NCI-H2107 (cell line): ENCODE data around the gene MERTK.
"Not testable (repeated sequence)": the region's sequence is repeated elsewhere in the genome, so short reads cannot be mapped to it uniquely, and the experiment has no call there.

Experiments used
- DNase-seq: peaks from one replicate; lab custom pipeline; 2025; lab: John Stamatoyannopoulos, UW

MERTK gene

GRCh38 chr2:112008910-112009485, 110.6 kb downstream of the MERTK start:
- no peak for DNase-seq

GRCh38 chr2:112010751-112011150, 112.3 kb downstream of the MERTK start:
- DNase-seq, result no peak

DNA sequence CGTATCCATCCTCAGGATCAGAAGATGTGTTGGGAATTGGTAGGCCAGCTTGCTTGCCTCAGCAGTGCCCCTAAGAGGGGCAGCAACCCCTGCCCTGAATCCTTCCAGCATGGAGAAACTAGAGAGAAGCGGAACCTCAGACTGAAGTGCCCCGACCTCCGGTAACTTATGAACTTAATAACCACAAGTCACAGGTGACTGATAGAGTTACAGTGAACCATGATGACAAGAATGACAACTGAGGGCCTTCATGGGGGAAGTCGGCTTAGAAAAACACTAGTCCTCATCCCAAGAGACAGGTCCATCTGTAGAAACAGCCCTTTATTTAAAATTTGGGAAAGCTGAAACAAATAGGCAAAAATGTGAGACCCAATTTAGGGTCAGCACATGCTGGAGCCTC, 114.1 kb downstream of the MERTK start:
- DNase-seq, result no peak

DNA sequence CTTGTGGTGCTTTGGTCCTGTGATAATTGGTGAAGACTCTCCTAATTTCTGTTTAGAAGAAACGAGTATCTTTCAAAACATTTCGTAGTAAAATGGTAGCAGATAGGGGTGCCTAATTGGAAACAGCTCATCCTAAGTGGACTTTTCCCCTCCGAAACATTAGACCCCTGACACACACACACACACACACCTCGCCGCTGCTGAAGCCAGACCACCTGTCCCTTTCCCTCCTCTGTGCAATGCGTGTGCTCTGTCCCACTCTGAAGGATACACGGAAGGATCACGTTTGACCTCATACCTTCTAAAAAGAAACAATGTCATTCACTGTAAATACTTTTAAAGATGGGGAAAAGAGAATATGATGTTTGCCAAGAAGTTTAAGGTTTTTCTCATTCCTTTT, 120.4 kb downstream of the MERTK start:
- DNase-seq, result no peak

GRCh38 chr2:112019569-112019982, 121.2 kb downstream of the MERTK start:
- DNase-seq, result no peak

GRCh38 chr2:112020561-112020960, 122.2 kb downstream of the MERTK start:
- no peak for DNase-seq

- DNase-seq, result no peak
Observed at GRCh38 chr2:112021290-112021689, 122.9 kb downstream of the MERTK start.

GRCh38 chr2:112021781-112022231, 123.4 kb downstream of the MERTK start:
- no peak for DNase-seq

GRCh38 chr2:112023707-112024106, 125.3 kb downstream of the MERTK start:
- DNase-seq, result no peak

DNA sequence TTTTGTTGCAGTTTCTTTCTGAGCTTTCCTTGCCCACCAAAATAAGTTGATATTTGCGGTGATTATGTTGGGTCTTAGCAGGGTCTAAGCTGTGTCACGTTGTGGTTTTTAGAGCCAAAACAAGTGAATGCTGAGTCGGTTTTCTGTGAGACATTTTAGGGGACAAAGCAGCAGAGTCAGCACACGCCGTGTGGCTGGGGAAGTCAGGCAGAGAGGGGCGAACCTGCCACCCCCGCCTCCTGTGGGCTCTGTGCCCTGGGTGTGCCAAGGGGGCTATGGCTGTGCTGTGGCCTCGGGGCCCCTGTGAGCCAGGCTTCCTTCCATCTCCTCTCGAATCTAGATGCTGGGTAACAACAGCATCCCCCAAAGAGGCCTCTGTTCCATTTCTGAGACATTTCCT, 125.8 kb downstream of the MERTK start:
- no peak for DNase-seq

- no peak for DNase-seq
Observed at GRCh38 chr2:112024896-112025491, 126.6 kb downstream of the MERTK start.

DNA sequence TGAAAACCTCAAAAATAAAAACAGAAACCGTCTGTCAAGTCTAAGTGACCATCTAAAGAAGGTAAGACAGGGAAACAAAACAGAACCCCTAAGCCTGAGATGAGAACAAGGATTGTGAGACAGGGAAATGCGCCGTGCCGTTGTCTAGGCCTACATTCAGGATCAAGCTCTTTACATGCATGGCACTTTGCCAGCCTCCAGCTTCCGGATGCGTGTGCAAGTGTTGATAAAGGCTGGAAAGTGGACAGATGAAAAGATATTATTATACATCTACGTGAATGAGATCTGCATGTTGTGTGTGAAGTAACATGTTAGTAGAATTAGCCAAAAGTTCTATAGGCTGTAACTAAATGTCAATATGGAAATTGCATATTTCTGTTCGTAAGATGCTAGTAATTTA, 128.1 kb downstream of the MERTK start:
- DNase-seq, result no peak

DNA sequence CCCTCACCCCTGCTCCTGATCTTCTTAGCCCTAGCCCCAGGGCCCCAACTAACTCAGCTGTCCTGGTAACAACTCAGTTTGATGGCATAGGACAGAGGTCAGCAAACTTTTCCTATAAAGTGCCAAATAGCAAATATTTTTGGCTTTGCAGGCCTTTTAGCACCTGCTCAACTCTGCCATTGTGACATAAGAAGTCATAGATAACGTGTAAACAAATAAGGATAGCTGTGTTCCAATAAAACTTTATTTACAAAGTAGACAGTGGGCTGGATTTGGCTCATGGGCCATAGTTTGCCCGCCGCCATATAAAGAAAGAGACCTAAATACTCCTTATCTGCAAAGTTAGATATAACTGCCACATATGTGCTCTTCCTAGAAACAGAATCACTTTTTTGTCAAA, 129.4 kb downstream of the MERTK start:
- no peak for DNase-seq

DNA sequence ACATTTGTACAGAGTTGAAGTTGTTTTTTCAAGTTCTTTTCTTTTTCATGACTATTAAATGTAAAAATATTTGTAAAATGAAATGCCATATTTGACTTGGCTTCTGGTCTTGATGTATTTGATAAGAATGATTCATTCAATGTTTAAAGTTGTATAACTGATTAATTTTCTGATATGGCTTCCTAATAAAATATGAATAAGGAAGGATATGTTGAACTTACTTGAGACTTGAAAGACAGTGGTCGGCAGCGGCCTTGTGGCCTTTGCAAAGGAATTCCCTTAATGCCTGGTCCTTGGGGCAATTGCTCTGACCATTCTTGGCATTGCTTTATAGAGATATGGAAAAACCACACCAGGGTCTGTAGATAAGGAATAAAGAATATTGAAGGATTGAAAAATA, 130.8 kb downstream of the MERTK start:
- DNase-seq, result no peak

- no peak for DNase-seq
Observed at GRCh38 chr2:112031473-112032223, 133.2 kb downstream of the MERTK start.

DNA sequence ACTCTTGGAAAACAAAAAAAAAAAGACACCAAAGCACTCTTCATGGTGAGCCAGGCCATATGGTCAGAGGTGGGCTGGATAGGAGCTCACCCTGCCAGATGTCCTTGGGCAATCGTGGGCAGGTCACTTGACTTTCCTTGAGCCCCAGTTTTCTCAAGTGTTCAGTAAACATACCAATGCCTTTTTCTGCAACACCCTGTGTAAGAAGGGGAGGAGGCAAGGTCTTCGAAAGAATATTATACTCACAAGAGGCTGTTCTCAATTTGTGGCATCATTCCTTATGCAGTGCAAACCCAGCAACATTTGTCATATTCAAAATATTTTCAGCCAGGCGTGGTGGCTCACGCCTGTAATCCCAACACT, 133.8 kb downstream of the MERTK start:
- no peak for DNase-seq

DNA sequence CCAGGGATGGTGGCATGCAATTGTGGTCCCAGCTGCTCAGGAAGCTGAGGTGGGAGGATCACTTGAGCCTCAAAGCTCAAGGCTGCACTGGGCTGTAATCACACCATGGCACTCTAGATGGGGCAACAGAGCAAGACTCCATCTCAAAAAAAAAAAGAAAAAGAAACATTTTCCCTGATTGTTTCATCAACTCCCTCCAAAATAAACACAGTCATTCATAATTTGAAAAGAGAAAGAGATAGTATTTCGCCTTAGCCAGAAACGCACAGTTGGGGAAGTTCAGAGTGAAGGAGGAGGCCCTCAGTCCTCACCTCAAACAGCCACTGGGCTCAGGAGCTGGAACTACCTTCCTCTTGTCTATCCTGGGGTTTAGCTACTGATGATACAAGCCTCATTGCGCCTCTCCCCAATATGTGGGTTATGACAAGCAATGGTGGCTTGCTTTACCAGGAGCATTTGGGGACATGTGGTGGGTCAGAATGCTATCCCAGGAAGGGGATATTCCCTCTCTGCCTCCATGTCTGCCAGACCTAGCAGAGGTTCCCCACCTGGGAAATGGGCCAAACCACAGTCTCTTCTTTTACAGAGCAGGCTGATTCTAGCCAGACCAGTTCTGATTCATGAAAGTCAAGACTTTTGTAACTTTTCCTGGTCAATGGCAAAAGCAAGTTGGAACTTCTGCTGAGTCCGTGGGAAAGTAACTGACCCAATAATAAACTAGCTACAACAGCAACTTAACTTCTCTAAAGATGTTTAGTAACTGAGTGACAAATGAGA, 134.5 kb downstream of the MERTK start:
- DNase-seq, result no peak

GRCh38 chr2:112033600-112033999, 135.2 kb downstream of the MERTK start:
- DNase-seq, result no peak

DNA sequence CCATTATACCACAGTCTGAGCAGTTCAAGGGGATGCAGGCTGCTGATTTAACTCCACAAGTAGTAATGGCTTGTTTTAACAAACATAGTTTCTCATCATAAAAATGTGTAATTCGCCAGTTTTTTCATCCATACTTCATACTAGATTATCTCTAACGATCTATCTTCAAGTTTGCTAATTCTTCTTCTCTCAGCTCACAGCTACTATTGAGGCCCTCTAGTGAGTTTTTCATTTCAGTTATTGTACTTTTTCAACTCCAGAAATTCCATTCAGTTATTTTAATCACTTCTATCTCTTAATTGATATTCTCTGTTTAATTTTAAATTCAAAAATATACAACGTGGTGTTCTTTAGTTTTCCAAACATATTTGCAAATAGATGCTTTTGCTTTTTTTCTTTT, 136.5 kb downstream of the MERTK start:
- DNase-seq, result no peak

DNA sequence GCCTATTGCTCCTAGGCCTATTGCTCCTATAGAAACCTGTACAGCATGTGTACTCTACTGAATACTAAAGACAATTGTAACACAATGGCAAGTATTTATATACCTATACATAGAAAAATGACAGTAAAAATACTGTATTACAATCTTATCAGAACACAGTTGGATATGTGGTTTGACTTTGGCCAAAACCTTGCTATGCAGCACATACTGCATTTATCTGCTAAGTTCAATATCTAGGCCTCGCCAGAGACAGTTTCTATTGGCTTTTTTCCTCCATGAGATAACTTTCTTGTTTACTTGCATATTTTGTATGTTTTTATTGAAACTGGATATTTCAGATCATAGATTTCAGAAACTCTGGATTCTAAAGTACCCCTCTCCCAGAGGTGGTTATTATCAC, 137.4 kb downstream of the MERTK start:
- DNase-seq, result no peak

DNA sequence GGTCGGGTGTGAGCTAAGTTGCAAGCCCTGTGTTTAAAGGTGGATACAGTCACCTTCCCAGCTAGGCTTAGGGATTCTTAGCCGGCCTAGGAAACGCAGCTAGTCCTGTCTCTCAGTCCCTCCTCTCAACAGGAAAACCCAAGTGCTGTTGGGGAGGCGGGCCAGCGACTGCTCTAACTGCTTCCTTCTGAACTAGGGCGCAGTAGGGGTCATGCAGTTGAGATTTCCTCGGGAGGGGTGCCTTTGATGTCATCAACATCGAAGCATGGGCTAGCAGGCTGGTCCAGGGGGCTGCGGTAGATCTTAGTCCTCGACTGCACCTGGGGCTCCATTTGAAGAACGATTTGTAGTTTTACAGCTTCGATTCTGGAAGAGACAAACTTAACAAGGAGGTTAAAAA, 141.1 kb downstream of the MERTK start:
- DNase-seq, result not testable (repeated sequence)

- DNase-seq, result not testable (repeated sequence)
Observed at GRCh38 chr2:112040066-112040465, 141.7 kb downstream of the MERTK start.

DNA sequence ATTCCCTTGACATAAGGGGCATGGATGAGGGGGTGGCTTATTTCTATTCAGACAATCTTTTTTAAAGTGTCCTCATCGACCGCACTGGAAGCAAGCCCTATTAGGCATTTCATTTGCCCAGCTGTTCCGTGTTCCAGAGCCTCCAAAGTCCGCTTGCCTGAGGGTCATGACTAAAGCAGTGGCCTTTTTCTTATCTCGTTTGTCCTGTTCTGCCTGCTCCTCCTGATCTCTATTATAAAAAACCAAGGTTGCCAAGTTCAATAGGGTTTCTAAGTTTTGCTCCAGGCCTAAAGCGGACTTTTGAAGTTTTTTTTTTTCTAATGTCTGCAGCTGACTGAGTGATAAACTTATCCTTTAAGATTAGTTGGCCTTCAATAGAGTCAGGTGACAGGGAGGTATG, 143.1 kb downstream of the MERTK start:
- not testable (repeated sequence) for DNase-seq
